NCI-H2029 (cell line): ENCODE data around the gene WWTR1.

Source experiments
- DNase-seq: peaks from one replicate; lab custom pipeline; 2025; lab: John Stamatoyannopoulos, UW

The WWTR1 gene

DNA sequence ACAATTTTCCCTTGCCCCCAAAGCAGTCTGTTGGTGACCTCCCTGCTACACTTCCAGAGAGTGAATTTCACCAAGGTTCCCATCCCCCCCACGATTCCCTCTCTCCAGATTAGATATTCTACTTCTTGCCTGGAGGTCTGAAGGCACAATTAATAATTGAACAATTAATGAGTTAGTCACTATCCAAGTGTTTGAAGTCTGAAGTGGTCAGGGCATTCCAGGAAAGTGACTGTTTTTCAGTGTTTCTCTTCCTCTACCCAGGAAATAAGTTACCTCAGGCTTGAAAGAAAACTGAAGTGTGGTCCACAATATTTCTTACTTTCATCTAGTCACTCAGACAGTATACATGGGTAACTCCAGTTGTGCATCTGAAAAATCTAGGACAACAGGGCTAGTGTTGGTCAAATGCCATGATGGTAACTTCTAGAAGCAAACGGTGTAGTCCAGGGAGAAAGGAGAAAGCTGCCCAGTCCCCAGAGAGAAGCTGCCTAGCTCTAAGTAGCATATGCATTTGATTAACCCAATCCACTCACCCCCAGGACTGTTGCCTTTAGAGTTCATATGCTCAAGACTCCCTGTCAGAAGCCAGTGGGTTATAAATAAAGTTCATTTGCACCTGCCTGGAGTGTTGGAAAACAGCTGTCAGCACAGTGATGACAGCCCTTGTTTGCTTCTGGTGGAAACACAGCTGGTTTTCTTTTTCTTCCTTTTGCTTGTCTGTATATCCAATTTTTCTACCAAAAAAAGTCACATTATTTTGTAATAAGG is 185.6 kb downstream of the WWTR1 start:
- DNase-seq: no peak

DNA sequence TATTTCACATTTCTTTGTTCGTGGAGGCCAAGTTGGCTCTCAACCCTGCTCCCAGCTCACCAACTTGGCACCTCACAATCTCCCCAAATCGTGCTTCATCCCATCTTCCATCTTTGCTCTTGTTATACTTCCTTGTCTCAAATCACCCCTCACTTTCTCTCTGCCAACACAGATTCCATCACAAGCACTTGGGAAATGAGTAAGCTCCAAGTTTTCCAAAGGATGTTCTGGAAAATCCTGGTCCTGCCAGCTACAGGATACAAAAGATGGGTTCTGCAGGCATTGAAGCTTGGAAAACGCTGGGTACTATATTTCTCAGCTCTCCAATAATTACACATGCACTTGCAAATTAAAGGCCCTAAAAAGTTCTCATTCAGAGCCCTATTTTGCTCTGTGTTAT is 187.4 kb downstream of the WWTR1 start:
- DNase-seq: no peak

DNA sequence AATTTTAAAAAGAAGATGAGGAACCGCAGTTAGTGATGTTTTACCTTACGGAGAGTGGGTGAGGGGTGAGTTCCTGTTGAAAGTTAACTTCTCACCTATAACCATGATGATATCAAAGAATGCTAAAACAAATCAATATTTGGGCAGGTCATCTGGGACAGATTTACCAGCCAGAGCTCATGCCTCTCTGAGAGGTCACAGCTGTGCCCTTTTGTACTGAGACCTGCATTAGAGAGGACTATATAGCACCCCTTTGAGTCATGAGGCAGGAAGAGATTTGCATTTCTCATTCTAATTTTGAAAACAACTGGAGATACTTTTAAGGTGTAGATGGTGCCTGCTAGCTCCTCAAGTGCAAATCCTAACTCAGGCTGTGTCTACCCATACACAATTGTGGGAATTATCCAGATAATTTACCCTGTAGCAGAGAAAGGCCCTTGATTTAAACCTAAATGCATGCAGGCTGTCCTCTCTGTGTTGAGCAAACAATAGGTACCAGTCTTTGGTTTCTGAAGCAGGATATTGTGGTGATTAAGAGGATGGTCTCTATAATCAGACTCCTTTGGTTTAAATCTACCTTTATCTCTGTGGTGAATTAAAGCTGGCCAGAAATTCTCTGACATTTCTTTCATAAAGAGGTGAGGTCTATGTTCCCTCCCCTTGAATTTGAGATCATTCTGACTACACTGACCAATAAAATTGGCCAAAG is 189.2 kb downstream of the WWTR1 start:
- no peak for DNase-seq
